SK-N-SH (cell line): ENCODE data around the gene DEFB112. TPM values are rescaled to one million over a fixed set of nuclear protein-coding genes. Genes with fewer than 3 reads are reported as not detected.

Experiments
- CTCF ChIA-PET: fragments of 300-600, 350-600 bp; formaldehyde crosslinking; extraction: SDS; loops from one replicate; lab custom pipeline; 2021; lab: Yijun Ruan, JAX
- POLR2A ChIA-PET: fragments of 350-600 bp; sonication (Branson Sonifier 250); formaldehyde crosslinking; extraction: SDS; loops from one replicate; lab custom pipeline; 2020; ENCODE audit warnings: antibody characterized with exemption, inconsistent platforms; lab: Yijun Ruan, JAX
- DNase-seq: peaks from one replicate; pipeline ENCODE4 v3.0.0; 2012
- H2AFZ ChIP-seq: fragments of 200-600 bp; sonication (generic); 2 replicates; pipeline ENCODE4 v1.8.1; 2016; ENCODE audit warnings: antibody characterized with exemption, mild to moderate bottlenecking, low read depth
- H3F3A ChIP-seq: fragments of 200-600 bp; sonication (generic); replicated peaks from 2 replicates; pipeline ENCODE3; 2016; ENCODE audit warnings: antibody characterized with exemption, mild to moderate bottlenecking; ENCODE audit not compliant: insufficient read depth
- H3K27ac ChIP-seq, 2 experiments: fragments of 200-500 bp in 1 of 2; fragments of 200-600 bp in 1 of 2; sonication (Bioruptor generic) in 1 of 2; sonication (generic), shearing (Covaris generic) in 1 of 2; 2 replicates each; pipeline versions ENCODE4 v1.5.1 to v1.6.1; 2014 to 2016; ENCODE audit warnings: low read depth in 2 of 2, inconsistent platforms in 1 of 2, low read length in 1 of 2, mild to moderate bottlenecking in 1 of 2, mixed read lengths in 1 of 2
- H3K27me3 ChIP-seq: fragments of 200-600 bp; sonication (generic), shearing (Covaris generic); 2 replicates; pipeline ENCODE4 v1.6.1; 2016; ENCODE audit warnings: mixed run types; ENCODE audit not compliant: insufficient read depth
- H3K36me3 ChIP-seq, 2 experiments: fragments of 200-500 bp in 1 of 2; fragments of 200-600 bp in 1 of 2; sonication (Bioruptor generic) in 1 of 2; sonication (generic) in 1 of 2; replicated peaks in 1 of 2; 2 replicates each; pipeline versions ENCODE3 to v1.5.1; 2014 to 2016; ENCODE audit warnings: low read length in 1 of 2, mild to moderate bottlenecking in 1 of 2; ENCODE audit not compliant: insufficient read depth in 2 of 2, control insufficient read depth in 1 of 2
- H3K4me1 ChIP-seq, 2 experiments: fragments of 200-500 bp in 1 of 2; fragments of 200-600 bp in 1 of 2; sonication (Bioruptor generic) in 1 of 2; sonication (generic), shearing (Covaris generic) in 1 of 2; 2 replicates each; pipeline versions ENCODE4 v1.5.1 to v1.6.1; 2014 to 2016; ENCODE audit warnings: low read depth in 1 of 2, low read length in 1 of 2, mixed run types in 1 of 2; ENCODE audit not compliant: insufficient read depth in 2 of 2, control insufficient read depth in 1 of 2
- H3K4me2 ChIP-seq: fragments of 200-600 bp; sonication (generic), shearing (Covaris generic); 2 replicates; pipeline ENCODE4 v1.6.1; 2017; ENCODE audit warnings: mixed run types
- H3K4me3 ChIP-seq, 2 experiments: fragments of 200-500 bp in 1 of 2; fragments of 200-600 bp in 1 of 2; sonication (Bioruptor generic) in 1 of 2; sonication (generic), shearing (Covaris generic) in 1 of 2; 2 replicates each; pipeline versions ENCODE4 v1.5.1 to v1.8.1; 2014 to 2016; ENCODE audit warnings: low read depth in 2 of 2, inconsistent platforms in 1 of 2, low read length in 1 of 2, mild to moderate bottlenecking in 1 of 2, mixed read lengths in 1 of 2, moderate library complexity in 1 of 2
- H3K79me2 ChIP-seq: fragments of 200-600 bp; sonication (generic); 2 replicates; pipeline ENCODE4 v1.8.1; 2017; ENCODE audit warnings: mild to moderate bottlenecking; ENCODE audit not compliant: insufficient read depth
- H3K9ac ChIP-seq: fragments of 200-600 bp; sonication (generic); 2 replicates; pipeline ENCODE4 v1.6.1; 2017; ENCODE audit warnings: mixed run types
- H3K9me2 ChIP-seq: fragments of 200-600 bp; sonication (generic); 2 replicates; pipeline ENCODE4 v1.6.1; 2017; ENCODE audit warnings: mixed run types
- H3K9me3 ChIP-seq: fragments of 200-600 bp; sonication (generic); 2 replicates; pipeline ENCODE4 v1.6.1; 2017; ENCODE audit warnings: mixed run types, mild to moderate bottlenecking, moderate library complexity
- H4K20me1 ChIP-seq: fragments of 200-600 bp; sonication (generic); 2 replicates; pipeline ENCODE4 v1.6.1; 2017; ENCODE audit warnings: mild to moderate bottlenecking, mixed run types; ENCODE audit not compliant: insufficient read depth
- ELF1 ChIP-seq: IDR thresholded peaks from 2 replicates; pipeline ENCODE4 v1.4.0; 2012
- EP300 ChIP-seq, 2 experiments: IDR thresholded peaks; 2 replicates each; pipeline versions ENCODE4 v1.4.0 to v1.6.1; 2012; ENCODE audit warnings: borderline replicate concordance in 1 of 2, low read depth in 1 of 2, low read length in 1 of 2
- EZH2phosphoT487 ChIP-seq: fragments of 200-600 bp; sonication (generic); IDR thresholded peaks from 2 replicates; pipeline ENCODE4 v1.6.1; 2017; ENCODE audit warnings: low read depth, mixed run types, mild to moderate bottlenecking, antibody characterized with exemption, moderate library complexity, borderline replicate concordance
- FOSL2 ChIP-seq: IDR thresholded peaks from 2 replicates; pipeline ENCODE4 v1.4.0; 2012; ENCODE audit warnings: low read depth, mild to moderate bottlenecking, moderate library complexity, borderline replicate concordance
- JUND ChIP-seq: IDR thresholded peaks from 2 replicates; pipeline ENCODE4 v1.4.0; 2012
- NFIC ChIP-seq: IDR thresholded peaks from 2 replicates; pipeline ENCODE4 v1.4.0; 2012; ENCODE audit warnings: borderline replicate concordance
- TCF12 ChIP-seq: IDR thresholded peaks from 2 replicates; pipeline ENCODE4 v1.4.0; 2012
- TEAD4 ChIP-seq: IDR thresholded peaks from 2 replicates; pipeline ENCODE4 v1.4.0; 2012; ENCODE audit warnings: mild to moderate bottlenecking, borderline replicate concordance; ENCODE audit not compliant: insufficient read depth
- WGBS: methylation state at CpG from one replicate; pipeline ENCODE4 v1.1.6; 2017; ENCODE audit warnings: low lambda C conversion rate; 5-methylcytosine and 5-hydroxymethylcytosine counted together
- polyA plus RNA-seq, 3 experiments: library from polyadenylated mRNA; depleted of rRNA; stranded (reverse); fragments of >200 nt; gene quantifications; 2 replicates each; pipeline ENCODE4 v1.2.3, GENCODE V29; 2012
- TF ChIP-seq, protein P1 (sequence below): IDR thresholded peaks from 2 replicates; pipeline ENCODE4 v1.4.0; 2012; ENCODE audit warnings: low read depth, borderline replicate concordance
- TF ChIP-seq, protein P2 (sequence below): IDR thresholded peaks from 2 replicates; pipeline ENCODE4; 2012
- TF ChIP-seq, protein P3 (sequence below): fragments of 200-600 bp; sonication (generic); IDR thresholded peaks from 2 replicates; pipeline ENCODE4 v1.6.1; 2017; ENCODE audit warnings: antibody characterized with exemption, mild to moderate bottlenecking, moderate library complexity
- TF ChIP-seq, protein P4 (sequence below): fragments of 150-350 bp; IDR thresholded peaks from 2 replicates; pipeline ENCODE4 v1.6.1; 2016; ENCODE audit warnings: mild to moderate bottlenecking, low read depth, low read length

DEFB112 gene
- polyA plus RNA-seq, 1 of the 3 experiments (the other 2 are of a cell fraction), result not detected

DNA sequence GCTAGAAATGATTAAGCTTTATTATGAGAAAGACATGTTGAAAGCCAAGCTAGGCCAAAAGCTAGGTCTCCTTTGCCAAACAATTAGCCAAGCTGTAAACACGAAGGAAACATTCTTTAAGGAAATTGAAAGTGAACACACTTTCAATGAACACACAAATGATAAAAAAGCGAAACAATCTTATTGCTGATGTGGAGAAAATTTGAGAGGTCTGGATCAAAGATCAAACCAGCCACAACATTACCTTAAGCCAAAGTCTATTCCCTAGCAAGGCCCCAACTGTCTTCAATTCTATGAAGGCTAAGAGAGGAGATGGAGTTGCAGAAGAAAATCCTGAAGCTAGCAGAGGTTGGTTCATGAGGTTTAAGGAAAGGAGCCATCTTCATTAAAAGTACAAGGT is 40.2 kb upstream of the DEFB112 start (continued):
- TF ChIP-seq TEAD4, result no peak
- TF ChIP-seq, protein P1, sequence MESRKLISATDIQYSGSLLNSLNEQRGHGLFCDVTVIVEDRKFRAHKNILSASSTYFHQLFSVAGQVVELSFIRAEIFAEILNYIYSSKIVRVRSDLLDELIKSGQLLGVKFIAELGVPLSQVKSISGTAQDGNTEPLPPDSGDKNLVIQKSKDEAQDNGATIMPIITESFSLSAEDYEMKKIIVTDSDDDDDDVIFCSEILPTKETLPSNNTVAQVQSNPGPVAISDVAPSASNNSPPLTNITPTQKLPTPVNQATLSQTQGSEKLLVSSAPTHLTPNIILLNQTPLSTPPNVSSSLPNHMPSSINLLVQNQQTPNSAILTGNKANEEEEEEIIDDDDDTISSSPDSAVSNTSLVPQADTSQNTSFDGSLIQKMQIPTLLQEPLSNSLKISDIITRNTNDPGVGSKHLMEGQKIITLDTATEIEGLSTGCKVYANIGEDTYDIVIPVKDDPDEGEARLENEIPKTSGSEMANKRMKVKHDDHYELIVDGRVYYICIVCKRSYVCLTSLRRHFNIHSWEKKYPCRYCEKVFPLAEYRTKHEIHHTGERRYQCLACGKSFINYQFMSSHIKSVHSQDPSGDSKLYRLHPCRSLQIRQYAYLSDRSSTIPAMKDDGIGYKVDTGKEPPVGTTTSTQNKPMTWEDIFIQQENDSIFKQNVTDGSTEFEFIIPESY, result no peak

GRCh38 chr6:50087231-50087954 is 37.7 kb upstream of the DEFB112 start:
- no peak overlapping the region for H3K4me2 ChIP-seq
- 0 out of 2 replicates have a peak overlapping the region, but pooled peaks have one; percentile 4 for H2AFZ ChIP-seq

More at GRCh38 chr6:50087231-50087954, 37.7 kb upstream of the DEFB112 start:
- no peaks in the 10 kb centered on the region for H3K4me1 ChIP-seq
- 38% methylated on average over 2 of the region's 2 CpGs for WGBS
- no peaks in the 10 kb centered on the region for H4K20me1 ChIP-seq
- H3K9ac ChIP-seq, result no peak overlapping the region
- no peaks in the 10 kb centered on the region for H3K36me3 ChIP-seq
- no peaks in the 10 kb centered on the region for H3F3A ChIP-seq
- DNase-seq, result no peak
- H3K79me2 ChIP-seq, result no peaks in the 10 kb centered on the region
- no peaks in the 10 kb centered on the region for H3K9me2 ChIP-seq
- no peak overlapping the region for H3K4me3 ChIP-seq
- ChIA-PET POLR2A (no interaction called here), CTCF (no interaction called here)
- no peaks in the 10 kb centered on the region for H3K9me3 ChIP-seq
- TF ChIP-seq EP300 (IDR thresholded peaks at IDR 0.05; ENCODE audit: borderline replicate concordance in 1 of 2, low read depth in 1 of 2, low read length in 1 of 2) (peak in 1 of 2 experiments; percentile 26; a peak in 1 of 4 replicates), NFIC (peak; percentile 20; the same call in 1 of the 2 replicates), ELF1 (no peak), TEAD4 (0 out of 2 replicates have a peak, but pooled peaks have one; percentile 40), FOSL2 (peak; percentile 50; the same call in 1 of the 2 replicates), TCF12 (peak; percentile 52), EZH2phosphoT487 (no peak), JUND (peak; percentile 64; the same call in 1 of the 2 replicates)
- TF ChIP-seq, protein P2, sequence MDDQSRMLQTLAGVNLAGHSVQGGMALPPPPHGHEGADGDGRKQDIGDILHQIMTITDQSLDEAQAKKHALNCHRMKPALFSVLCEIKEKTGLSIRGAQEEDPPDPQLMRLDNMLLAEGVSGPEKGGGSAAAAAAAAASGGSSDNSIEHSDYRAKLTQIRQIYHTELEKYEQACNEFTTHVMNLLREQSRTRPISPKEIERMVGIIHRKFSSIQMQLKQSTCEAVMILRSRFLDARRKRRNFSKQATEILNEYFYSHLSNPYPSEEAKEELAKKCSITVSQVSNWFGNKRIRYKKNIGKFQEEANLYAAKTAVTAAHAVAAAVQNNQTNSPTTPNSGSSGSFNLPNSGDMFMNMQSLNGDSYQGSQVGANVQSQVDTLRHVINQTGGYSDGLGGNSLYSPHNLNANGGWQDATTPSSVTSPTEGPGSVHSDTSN, result 0 out of 2 replicates have a peak, but pooled peaks have one; percentile 7
- TF ChIP-seq, protein P3, sequence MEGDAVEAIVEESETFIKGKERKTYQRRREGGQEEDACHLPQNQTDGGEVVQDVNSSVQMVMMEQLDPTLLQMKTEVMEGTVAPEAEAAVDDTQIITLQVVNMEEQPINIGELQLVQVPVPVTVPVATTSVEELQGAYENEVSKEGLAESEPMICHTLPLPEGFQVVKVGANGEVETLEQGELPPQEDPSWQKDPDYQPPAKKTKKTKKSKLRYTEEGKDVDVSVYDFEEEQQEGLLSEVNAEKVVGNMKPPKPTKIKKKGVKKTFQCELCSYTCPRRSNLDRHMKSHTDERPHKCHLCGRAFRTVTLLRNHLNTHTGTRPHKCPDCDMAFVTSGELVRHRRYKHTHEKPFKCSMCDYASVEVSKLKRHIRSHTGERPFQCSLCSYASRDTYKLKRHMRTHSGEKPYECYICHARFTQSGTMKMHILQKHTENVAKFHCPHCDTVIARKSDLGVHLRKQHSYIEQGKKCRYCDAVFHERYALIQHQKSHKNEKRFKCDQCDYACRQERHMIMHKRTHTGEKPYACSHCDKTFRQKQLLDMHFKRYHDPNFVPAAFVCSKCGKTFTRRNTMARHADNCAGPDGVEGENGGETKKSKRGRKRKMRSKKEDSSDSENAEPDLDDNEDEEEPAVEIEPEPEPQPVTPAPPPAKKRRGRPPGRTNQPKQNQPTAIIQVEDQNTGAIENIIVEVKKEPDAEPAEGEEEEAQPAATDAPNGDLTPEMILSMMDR, result peak; percentile 39
- TF ChIP-seq, protein P4, sequence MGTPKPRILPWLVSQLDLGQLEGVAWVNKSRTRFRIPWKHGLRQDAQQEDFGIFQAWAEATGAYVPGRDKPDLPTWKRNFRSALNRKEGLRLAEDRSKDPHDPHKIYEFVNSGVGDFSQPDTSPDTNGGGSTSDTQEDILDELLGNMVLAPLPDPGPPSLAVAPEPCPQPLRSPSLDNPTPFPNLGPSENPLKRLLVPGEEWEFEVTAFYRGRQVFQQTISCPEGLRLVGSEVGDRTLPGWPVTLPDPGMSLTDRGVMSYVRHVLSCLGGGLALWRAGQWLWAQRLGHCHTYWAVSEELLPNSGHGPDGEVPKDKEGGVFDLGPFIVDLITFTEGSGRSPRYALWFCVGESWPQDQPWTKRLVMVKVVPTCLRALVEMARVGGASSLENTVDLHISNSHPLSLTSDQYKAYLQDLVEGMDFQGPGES, result no peak
- H3K27me3 ChIP-seq, result no peaks in the 10 kb centered on the region
- H3K27ac ChIP-seq, result no peak overlapping the region; a peak in 1 of 4 replicates
